IMR-90 (cell line): Measurements from ENCODE around the gene RALGPS1. TPM values are rescaled to one million over a fixed set of nuclear protein-coding genes. Genes with fewer than 3 reads are reported as not detected.

ENCODE experiments used
- ATAC-seq: fragments of 200-7000 bp; cut with Tn5 transposase; 2 replicates; pipeline ENCODE4 v1.9.1; 2020; ENCODE audit warnings: low read depth, mild to moderate bottlenecking, moderate library complexity
- BruUV-seq: library from RNA; stranded (reverse); fragments of 400-500 nt; replicated peaks from 2 replicates; lab custom pipeline; 2021; lab: Mats Ljungman, UMichigan
- CTCF ChIA-PET: fragments of 300-600 bp; formaldehyde crosslinking; extraction: SDS; loops from one replicate; lab custom pipeline; 2021; ENCODE audit warnings: antibody characterized with exemption; lab: Yijun Ruan, JAX
- POLR2A ChIA-PET: fragments of 300-600 bp; sonication (Branson Sonifier 250); formaldehyde crosslinking; loops from one replicate; lab custom pipeline; 2022; ENCODE audit warnings: antibody characterized with exemption; ENCODE audit not compliant: unreplicated experiment; lab: Charles Lee
- DNase-seq: peaks from one replicate; pipeline ENCODE4 v3.0.0; 2013
- H2AFZ ChIP-seq: replicated peaks from 2 replicates; pipeline ENCODE3; 2013; ENCODE audit warnings: low read length, mild to moderate bottlenecking; ENCODE audit not compliant: poor library complexity
- H2AK5ac ChIP-seq: 2 replicates; pipeline ENCODE4 v1.6.1; 2013; ENCODE audit warnings: low read depth, low read length, inconsistent platforms
- H2AK9ac ChIP-seq: replicated peaks from 2 replicates; pipeline ENCODE3; 2013; ENCODE audit warnings: mild to moderate bottlenecking, low read depth, low read length, moderate library complexity; ENCODE audit not compliant: poor library complexity
- H2BK120ac ChIP-seq: 2 replicates; pipeline ENCODE4 v1.6.1; 2013; ENCODE audit warnings: low read depth, low read length, inconsistent platforms
- H2BK15ac ChIP-seq: 3 replicates; pipeline ENCODE4 v1.6.1; 2013; ENCODE audit warnings: low read depth, low read length, inconsistent platforms
- H2BK20ac ChIP-seq: 2 replicates; pipeline ENCODE4 v1.6.1; 2013; ENCODE audit warnings: low read depth, mild to moderate bottlenecking, inconsistent platforms, low read length, moderate library complexity
- H2BK5ac ChIP-seq: 2 replicates; pipeline ENCODE4 v1.6.1; 2013; ENCODE audit warnings: mild to moderate bottlenecking, low read depth, low read length, inconsistent platforms; ENCODE audit not compliant: poor library complexity, severe bottlenecking
- H3K14ac ChIP-seq: replicated peaks from 2 replicates; pipeline ENCODE4 v1.6.1; 2013; ENCODE audit warnings: low read depth, low read length, inconsistent platforms
- H3K18ac ChIP-seq: 2 replicates; pipeline ENCODE4 v1.6.1; 2013; ENCODE audit warnings: low read depth, low read length, control low read depth
- H3K23ac ChIP-seq: 2 replicates; pipeline ENCODE4 v1.6.1; 2013; ENCODE audit warnings: low read depth, low read length, inconsistent platforms
- H3K27ac ChIP-seq: 2 replicates; pipeline ENCODE4 v1.5.1; 2013; ENCODE audit warnings: mild to moderate bottlenecking, control low read depth, low read length; ENCODE audit not compliant: insufficient read depth
- H3K27me3 ChIP-seq: 2 replicates; pipeline ENCODE4 v1.6.1; 2013; ENCODE audit warnings: low read length; ENCODE audit not compliant: control insufficient read depth, insufficient read depth
- H3K36me3 ChIP-seq: 2 replicates; pipeline ENCODE4 v1.6.1; 2013; ENCODE audit warnings: low read length, mixed read lengths; ENCODE audit not compliant: control insufficient read depth, insufficient read depth
- H3K4ac ChIP-seq: 2 replicates; pipeline ENCODE4 v1.6.1; 2013; ENCODE audit warnings: low read depth, low read length, inconsistent platforms
- H3K4me1 ChIP-seq: 2 replicates; pipeline ENCODE4 v1.6.1; 2013; ENCODE audit warnings: low read length, mixed read lengths; ENCODE audit not compliant: control insufficient read depth, insufficient read depth
- H3K4me2 ChIP-seq: 2 replicates; pipeline ENCODE4 v1.6.1; 2013; ENCODE audit warnings: low read depth, mild to moderate bottlenecking, control low read depth, low read length, moderate library complexity
- H3K4me3 ChIP-seq: 2 replicates; pipeline ENCODE4 v1.5.1; 2013; ENCODE audit warnings: low read depth, mild to moderate bottlenecking, control low read depth, low read length, moderate library complexity; ENCODE audit not compliant: insufficient read depth
- H3K56ac ChIP-seq: 2 replicates; pipeline ENCODE4 v1.6.1; 2013; ENCODE audit warnings: low read length, inconsistent platforms; ENCODE audit not compliant: insufficient read depth; ENCODE audit errors: extremely low read depth
- H3K79me1 ChIP-seq, 2 experiments: 2 replicates each; pipeline ENCODE4 v1.6.1; 2013; ENCODE audit warnings: low read length in 2 of 2, inconsistent platforms in 1 of 2, low read depth in 1 of 2
- H3K9ac ChIP-seq: 2 replicates; pipeline ENCODE4 v1.6.1; 2013; ENCODE audit warnings: low read depth, low read length, control low read depth
- H3K9me1 ChIP-seq: 2 replicates; pipeline ENCODE4 v1.6.1; 2013; ENCODE audit warnings: low read length, inconsistent platforms; ENCODE audit not compliant: insufficient read depth
- H3K9me3 ChIP-seq: 2 replicates; pipeline ENCODE4 v1.6.1; 2013; ENCODE audit warnings: low read length; ENCODE audit not compliant: control insufficient read depth, insufficient read depth
- H4K20me1 ChIP-seq: 2 replicates; pipeline ENCODE4 v1.6.1; 2013; ENCODE audit warnings: low read length, inconsistent platforms; ENCODE audit not compliant: insufficient read depth
- H4K5ac ChIP-seq: 2 replicates; pipeline ENCODE4 v1.6.1; 2013; ENCODE audit warnings: mild to moderate bottlenecking, low read depth, low read length, control low read depth
- H4K8ac ChIP-seq, 2 experiments: 2 replicates each; pipeline ENCODE4 v1.6.1; 2013; ENCODE audit warnings: low read depth in 2 of 2, low read length in 2 of 2, control low read depth in 1 of 2, inconsistent platforms in 1 of 2
- H4K91ac ChIP-seq: 2 replicates; pipeline ENCODE4 v1.6.1; 2013; ENCODE audit warnings: low read depth, low read length, inconsistent platforms; ENCODE audit not compliant: insufficient read depth
- CEBPB ChIP-seq: IDR thresholded peaks from 2 replicates; pipeline ENCODE4 v1.6.1; 2012; ENCODE audit warnings: low read depth, low read length, improper control_type of control experiment
- CHD1 ChIP-seq: IDR thresholded peaks from 2 replicates; pipeline ENCODE4 v1.6.1; 2012; ENCODE audit warnings: low read depth, low read length, improper control_type of control experiment
- MAFK ChIP-seq: IDR thresholded peaks from 2 replicates; pipeline ENCODE4 v1.6.1; 2012; ENCODE audit warnings: low read depth, low read length, improper control_type of control experiment
- MXI1 ChIP-seq: IDR thresholded peaks from 2 replicates; pipeline ENCODE4 v1.6.1; 2012; ENCODE audit warnings: low read depth, mild to moderate bottlenecking, low read length, moderate library complexity, borderline replicate concordance
- POLR2A ChIP-seq: IDR thresholded peaks from 2 replicates; pipeline ENCODE4 v1.6.1; 2012; ENCODE audit warnings: mild to moderate bottlenecking, low read depth, low read length
- RAD21 ChIP-seq: IDR thresholded peaks from 2 replicates; pipeline ENCODE4 v1.6.1; 2012; ENCODE audit warnings: low read length, improper control_type of control experiment
- RCOR1 ChIP-seq: IDR thresholded peaks from 2 replicates; pipeline ENCODE4 v1.6.1; 2012; ENCODE audit warnings: mild to moderate bottlenecking, low read length, improper control_type of control experiment; ENCODE audit not compliant: insufficient replicate concordance
- RFX5 ChIP-seq: IDR thresholded peaks from 2 replicates; pipeline ENCODE4 v1.8.0; 2012; ENCODE audit warnings: low read depth, mild to moderate bottlenecking, low read length, moderate library complexity
- SMC3 ChIP-seq: fragments of 150-350 bp; IDR thresholded peaks from 2 replicates; pipeline ENCODE4 v1.6.1; 2016; ENCODE audit warnings: low read depth, mild to moderate bottlenecking, antibody characterized with exemption, low read length, moderate library complexity
- WGBS, 2 experiments: methylation state at CpG; one replicate each; pipeline versions ENCODE4 v1.1.5 to v1.1.7; 2013; ENCODE audit warnings: missing lambda C conversion rate in 2 of 2; ENCODE audit not compliant: insufficient read length in 1 of 2; ENCODE audit errors: extremely low coverage in 2 of 2; 5-methylcytosine and 5-hydroxymethylcytosine counted together
- dilution Hi-C: fragments of 300-500 bp; cut with HindIII; formaldehyde crosslinking; loops from one replicate; pipeline ENCODE4 v1.14.3; 2018; ENCODE audit warnings: low sequenced_read_pairs; ENCODE audit not compliant: unreplicated experiment
- in situ Hi-C: fragments of 300-500 bp; cut with MboI; formaldehyde crosslinking; loops from 3 replicates; pipeline ENCODE4 v1.14.3; 2019; ENCODE audit warnings: low sequenced_read_pairs, inconsistent platforms, mixed read lengths
- intact Hi-C: fragments of 100-400 bp; cut with micrococcal nuclease; formaldehyde crosslinking; loops from 2 replicates; pipeline ENCODE4 v1.10.0; 2022
- polyA plus RNA-seq, 3 experiments: library from polyadenylated mRNA; depleted of rRNA; stranded (reverse); fragments of >200 nt; gene quantifications; 2 replicates each; pipeline ENCODE4 v1.2.3, GENCODE V29; 2012; ENCODE audit warnings: low replicate concordance in 1 of 3
- total RNA-seq: library from RNA; depleted of rRNA; stranded (reverse); fragments of >200 nt; gene quantifications from 2 replicates; pipeline ENCODE4 v1.2.3, GENCODE V29; 2012
- TF ChIP-seq, protein P1 (sequence below): fragments of 150-350 bp; IDR thresholded peaks from 2 replicates; pipeline ENCODE4 v1.6.1; 2016; ENCODE audit warnings: low read depth, mild to moderate bottlenecking, low read length, moderate library complexity, borderline replicate concordance
- TF ChIP-seq, protein P2 (sequence below): conservative IDR thresholded peaks from 2 replicates; pipeline ENCODE4 v1.5.1; 2012; ENCODE audit warnings: mild to moderate bottlenecking, low read depth, low read length, improper control_type of control experiment

RALGPS1 gene
- total and polyA plus RNA-seq, 2 of the 4 experiments (the other 2 are of a cell fraction) = 0.90 to 2.8 TPM

DNA sequence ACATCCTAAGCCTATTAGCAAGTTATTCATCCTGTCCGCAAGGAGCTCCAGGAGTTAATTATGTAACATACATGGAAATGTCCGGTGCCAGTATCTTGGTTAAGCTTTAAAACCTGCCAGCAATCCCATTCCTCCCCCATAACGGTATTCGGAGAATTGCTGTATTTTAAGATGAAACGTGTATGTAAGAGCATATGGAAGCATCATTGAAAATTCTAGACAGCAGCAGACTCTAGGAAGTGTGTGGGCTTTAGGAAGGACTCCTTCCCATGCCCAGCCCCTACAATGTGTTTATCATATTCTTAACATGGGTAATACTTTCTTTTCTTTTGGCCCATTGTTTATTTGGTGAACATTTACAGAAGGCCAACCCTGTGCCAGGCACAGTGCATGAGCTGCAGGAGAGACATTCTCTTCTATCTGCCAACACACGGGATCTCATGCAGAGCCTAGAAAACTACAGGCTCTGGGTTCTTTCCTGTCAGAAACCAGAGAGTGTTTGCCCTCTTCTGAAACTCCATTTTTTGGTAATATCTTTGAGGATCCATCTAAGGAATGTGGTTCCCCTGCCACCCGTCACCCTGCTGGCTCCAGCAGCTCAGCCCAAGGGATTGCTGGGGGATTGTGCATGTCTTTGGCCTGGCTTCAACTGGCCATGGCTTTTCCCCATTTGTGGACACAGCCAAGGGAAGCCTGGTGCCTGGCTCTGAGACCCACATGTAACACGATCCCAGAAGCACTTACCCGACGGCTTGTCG lies 192.8 kb downstream of the RALGPS1 start:
- H4K20me1 ChIP-seq = peaks cover 48% of the 10 kb centered on the region
- in situ Hi-C loops (no loop called here), dilution Hi-C loops (no loop called here), intact Hi-C loops (no loop called here)
- peaks cover 6 to 31% of the 10 kb centered on the region in 2 experiments; a peak in 2 of 4 replicates for H3K79me1 ChIP-seq
- H3K23ac ChIP-seq = no peak overlapping the region
- H3K4ac ChIP-seq = no peak overlapping the region
- no peak overlapping the region for H3K4me2 ChIP-seq
- H4K8ac ChIP-seq = no peak overlapping the region
- H2BK20ac ChIP-seq = no peak overlapping the region
- POLR2A ChIA-PET = no interaction called here
- no peak overlapping the region for H2AK9ac ChIP-seq
- H3K9me3 ChIP-seq = no peaks in the 10 kb centered on the region
- H3K56ac ChIP-seq = no peak overlapping the region
- CTCF ChIA-PET = interaction anchor here (1.1 kb wide), 1 partner anchor 12 kb away, joined by 3 read pairs; no protein-coding TSS in a partner anchor
- no peak overlapping the region for H3K4me3 ChIP-seq
- BruUV-seq = no TSS peak
- no CpG with 5 or more reads among the region's 11 CpGs for WGBS, 2 experiments
- ATAC-seq (no peak), DNase-seq (no peak)
- H4K91ac ChIP-seq = no peak overlapping the region
- no peak overlapping the region for H2BK120ac ChIP-seq
- H3K27ac ChIP-seq = no peak overlapping the region
- H3K14ac ChIP-seq = no peak overlapping the region
- H2AFZ ChIP-seq = no peak overlapping the region
- no peak overlapping the region for H2AK5ac ChIP-seq
- TF ChIP-seq, protein P1, sequence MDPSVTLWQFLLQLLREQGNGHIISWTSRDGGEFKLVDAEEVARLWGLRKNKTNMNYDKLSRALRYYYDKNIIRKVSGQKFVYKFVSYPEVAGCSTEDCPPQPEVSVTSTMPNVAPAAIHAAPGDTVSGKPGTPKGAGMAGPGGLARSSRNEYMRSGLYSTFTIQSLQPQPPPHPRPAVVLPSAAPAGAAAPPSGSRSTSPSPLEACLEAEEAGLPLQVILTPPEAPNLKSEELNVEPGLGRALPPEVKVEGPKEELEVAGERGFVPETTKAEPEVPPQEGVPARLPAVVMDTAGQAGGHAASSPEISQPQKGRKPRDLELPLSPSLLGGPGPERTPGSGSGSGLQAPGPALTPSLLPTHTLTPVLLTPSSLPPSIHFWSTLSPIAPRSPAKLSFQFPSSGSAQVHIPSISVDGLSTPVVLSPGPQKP = no peak
- TF ChIP-seq MXI1 (no peak), CHD1 (no peak), CEBPB (no peak), RCOR1 (no peak), RFX5 (no peak), RAD21 (no peak), POLR2A (no peak), MAFK (no peak), SMC3 (no peak)
- TF ChIP-seq, protein P2, sequence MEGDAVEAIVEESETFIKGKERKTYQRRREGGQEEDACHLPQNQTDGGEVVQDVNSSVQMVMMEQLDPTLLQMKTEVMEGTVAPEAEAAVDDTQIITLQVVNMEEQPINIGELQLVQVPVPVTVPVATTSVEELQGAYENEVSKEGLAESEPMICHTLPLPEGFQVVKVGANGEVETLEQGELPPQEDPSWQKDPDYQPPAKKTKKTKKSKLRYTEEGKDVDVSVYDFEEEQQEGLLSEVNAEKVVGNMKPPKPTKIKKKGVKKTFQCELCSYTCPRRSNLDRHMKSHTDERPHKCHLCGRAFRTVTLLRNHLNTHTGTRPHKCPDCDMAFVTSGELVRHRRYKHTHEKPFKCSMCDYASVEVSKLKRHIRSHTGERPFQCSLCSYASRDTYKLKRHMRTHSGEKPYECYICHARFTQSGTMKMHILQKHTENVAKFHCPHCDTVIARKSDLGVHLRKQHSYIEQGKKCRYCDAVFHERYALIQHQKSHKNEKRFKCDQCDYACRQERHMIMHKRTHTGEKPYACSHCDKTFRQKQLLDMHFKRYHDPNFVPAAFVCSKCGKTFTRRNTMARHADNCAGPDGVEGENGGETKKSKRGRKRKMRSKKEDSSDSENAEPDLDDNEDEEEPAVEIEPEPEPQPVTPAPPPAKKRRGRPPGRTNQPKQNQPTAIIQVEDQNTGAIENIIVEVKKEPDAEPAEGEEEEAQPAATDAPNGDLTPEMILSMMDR = no peak
- H2BK15ac ChIP-seq = no peak overlapping the region
- H4K5ac ChIP-seq = no peak overlapping the region
- no peaks in the 10 kb centered on the region for H3K27me3 ChIP-seq
- no peak overlapping the region for H3K18ac ChIP-seq
- no peak overlapping the region for H3K9ac ChIP-seq
- H2BK5ac ChIP-seq = no peak overlapping the region
- peaks cover 17% of the 10 kb centered on the region for H3K4me1 ChIP-seq
- peaks cover 75% of the 10 kb centered on the region for H3K36me3 ChIP-seq
- peaks cover 12% of the 10 kb centered on the region for H3K9me1 ChIP-seq
